ENCODE results near the gene MPP1. TPM values are rescaled to one million over a fixed set of nuclear protein-coding genes. Genes with fewer than 3 reads are reported as not detected.

Gene MPP1
- polyA plus RNA-seq, 1 of the 3 experiments (the other 2 are of a cell fraction) = 13.3 TPM

DNA sequence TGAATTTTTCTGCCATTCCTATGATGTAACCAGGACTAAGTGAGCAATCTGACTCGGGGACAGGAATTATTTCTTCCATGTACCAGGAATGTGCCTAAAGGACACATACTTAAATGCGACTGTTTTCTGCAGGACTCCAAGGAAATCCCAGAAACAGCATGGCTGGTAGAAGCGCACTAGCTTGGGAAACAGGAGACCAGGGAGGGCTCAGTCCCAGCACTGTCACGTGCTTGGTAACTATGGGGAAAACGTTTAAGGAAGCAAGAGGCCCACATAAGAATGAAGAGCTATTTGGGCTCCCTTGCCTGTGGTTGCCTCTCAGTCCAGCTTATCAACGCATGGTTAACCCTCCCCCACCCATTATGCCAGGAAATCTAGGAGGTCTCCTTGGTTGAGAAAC is 19.6 kb downstream of the MPP1 start:
- Histone ChIP-seq H2AFZ (ENCODE audit: low read depth) (no peak overlapping the region), H3K27ac (ENCODE audit: low read depth in 2 of 2, low read length in 1 of 2) (no peak overlapping the region), H3F3A (replicated peaks; ENCODE audit: insufficient read depth) (no peaks in the 10 kb centered on the region), H3K4me2 (no peak overlapping the region), H3K4me1 (ENCODE audit: control insufficient read depth in 1 of 2, insufficient read depth in 2 of 2, low read depth in 1 of 2, low read length in 1 of 2) (no peaks in the 10 kb centered on the region), H3K9me3 (no peaks in the 10 kb centered on the region), H3K79me2 (ENCODE audit: insufficient read depth) (no peaks in the 10 kb centered on the region), H3K27me3 (ENCODE audit: insufficient read depth) (no peaks in the 10 kb centered on the region), H3K4me3 (ENCODE audit: low read depth in 2 of 2, low read length in 1 of 2) (no peak overlapping the region), H3K9me2 (no peaks in the 10 kb centered on the region), H4K20me1 (ENCODE audit: insufficient read depth) (no peaks in the 10 kb centered on the region), H3K36me3 (replicated peaks in 1 of 2; ENCODE audit: control insufficient read depth in 1 of 2, insufficient read depth in 2 of 2, low read length in 1 of 2) (no peaks in the 10 kb centered on the region), H3K9ac (no peak overlapping the region)
- DNase-seq = no peak
- ChIA-PET POLR2A (no interaction called here), CTCF (interaction anchor here (1.6 kb wide), 1 partner anchor 37 kb away, joined by 5 read pairs; no protein-coding TSS in a partner anchor)
- 51% methylated on average over 6 of the region's 6 CpGs for WGBS (ENCODE audit: low lambda C conversion rate)
- no peak for TF ChIP-seq SMC3 (IDR thresholded peaks at IDR 0.05; ENCODE audit: low read depth, low read length)
- TF ChIP-seq, protein P1, sequence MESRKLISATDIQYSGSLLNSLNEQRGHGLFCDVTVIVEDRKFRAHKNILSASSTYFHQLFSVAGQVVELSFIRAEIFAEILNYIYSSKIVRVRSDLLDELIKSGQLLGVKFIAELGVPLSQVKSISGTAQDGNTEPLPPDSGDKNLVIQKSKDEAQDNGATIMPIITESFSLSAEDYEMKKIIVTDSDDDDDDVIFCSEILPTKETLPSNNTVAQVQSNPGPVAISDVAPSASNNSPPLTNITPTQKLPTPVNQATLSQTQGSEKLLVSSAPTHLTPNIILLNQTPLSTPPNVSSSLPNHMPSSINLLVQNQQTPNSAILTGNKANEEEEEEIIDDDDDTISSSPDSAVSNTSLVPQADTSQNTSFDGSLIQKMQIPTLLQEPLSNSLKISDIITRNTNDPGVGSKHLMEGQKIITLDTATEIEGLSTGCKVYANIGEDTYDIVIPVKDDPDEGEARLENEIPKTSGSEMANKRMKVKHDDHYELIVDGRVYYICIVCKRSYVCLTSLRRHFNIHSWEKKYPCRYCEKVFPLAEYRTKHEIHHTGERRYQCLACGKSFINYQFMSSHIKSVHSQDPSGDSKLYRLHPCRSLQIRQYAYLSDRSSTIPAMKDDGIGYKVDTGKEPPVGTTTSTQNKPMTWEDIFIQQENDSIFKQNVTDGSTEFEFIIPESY (IDR thresholded peaks at IDR 0.05; ENCODE audit: borderline replicate concordance, low read depth) = no peak
- TF ChIP-seq CHD2 (IDR thresholded peaks at IDR 0.05; ENCODE audit: low read length, partially characterized antibody) = no peak
- no peak for TF ChIP-seq RXRA (IDR thresholded peaks at IDR 0.05; ENCODE audit: borderline replicate concordance, low read depth)
- TF ChIP-seq GATA2 (CRISPR knock-in tag; IDR thresholded peaks at IDR 0.05) = no peak

DNA sequence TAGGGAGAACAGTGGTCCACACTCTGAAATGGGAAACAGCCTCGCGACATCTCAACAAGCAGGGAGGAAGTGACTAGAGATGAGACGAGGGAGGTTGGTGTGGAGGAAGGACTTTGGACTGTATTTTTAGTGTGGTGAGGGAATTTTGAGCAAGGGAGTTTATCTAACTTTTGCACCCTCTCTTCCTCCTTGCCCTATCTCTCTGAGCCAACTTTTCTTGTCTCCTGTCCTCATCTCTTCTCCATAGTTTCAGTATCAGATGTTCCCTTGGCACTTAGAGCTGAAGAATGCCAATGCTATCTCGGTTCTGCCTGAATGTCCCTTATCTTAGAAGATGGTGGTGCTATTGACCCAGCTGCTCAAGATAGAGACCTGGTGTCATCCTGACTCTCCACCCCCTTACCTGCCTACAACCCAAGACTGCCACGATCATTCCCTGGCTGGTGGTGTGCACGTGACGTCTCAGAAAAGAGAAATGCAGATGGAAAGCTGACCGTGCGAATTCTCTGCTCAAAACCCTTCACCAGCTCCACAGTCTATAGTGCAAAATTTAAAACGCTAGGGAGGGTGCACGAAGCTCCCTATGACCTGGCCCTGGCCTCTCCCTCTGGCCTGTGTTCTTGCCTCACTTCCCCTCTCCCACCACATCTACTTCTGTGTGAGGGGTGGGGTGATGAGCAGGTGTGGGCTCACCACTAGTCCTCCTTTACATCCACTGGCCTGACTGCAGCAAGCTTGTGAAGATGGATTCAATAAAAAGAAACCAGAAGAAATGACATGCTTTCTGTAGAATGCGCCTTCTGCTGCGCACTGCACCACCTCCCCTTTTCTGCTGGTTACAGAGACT is 20.9 kb downstream of the MPP1 start:
- Histone ChIP-seq H3K4me2 (no peak overlapping the region), H3K9me2 (no peaks in the 10 kb centered on the region), H4K20me1 (ENCODE audit: insufficient read depth) (no peaks in the 10 kb centered on the region), H2AFZ (ENCODE audit: low read depth) (no peak overlapping the region), H3K9ac (no peak overlapping the region), H3K36me3 (replicated peaks in 1 of 2; ENCODE audit: control insufficient read depth in 1 of 2, insufficient read depth in 2 of 2, low read length in 1 of 2) (no peaks in the 10 kb centered on the region), H3K79me2 (ENCODE audit: insufficient read depth) (no peaks in the 10 kb centered on the region), H3K27me3 (ENCODE audit: insufficient read depth) (no peaks in the 10 kb centered on the region), H3K4me1 (ENCODE audit: control insufficient read depth in 1 of 2, insufficient read depth in 2 of 2, low read depth in 1 of 2, low read length in 1 of 2) (no peaks in the 10 kb centered on the region), H3F3A (replicated peaks; ENCODE audit: insufficient read depth) (no peaks in the 10 kb centered on the region), H3K27ac (ENCODE audit: low read depth in 2 of 2, low read length in 1 of 2) (no peak overlapping the region), H3K4me3 (ENCODE audit: low read depth in 2 of 2, low read length in 1 of 2) (no peak overlapping the region), H3K9me3 (no peaks in the 10 kb centered on the region)
- CTCF ChIA-PET = no interaction called here
- TF ChIP-seq USF1 (IDR thresholded peaks at IDR 0.05; ENCODE audit: borderline replicate concordance, low read depth) (no peak), RAD21 (IDR thresholded peaks at IDR 0.05; ENCODE audit: low read length) (no peak), EZH2phosphoT487 (IDR thresholded peaks at IDR 0.05; ENCODE audit: borderline replicate concordance, low read depth) (no peak), MEF2A (IDR thresholded peaks at IDR 0.05; ENCODE audit: borderline replicate concordance, low read depth) (no peak), GABPA (IDR thresholded peaks at IDR 0.05; ENCODE audit: low read depth) (no peak), IRF3 (IDR thresholded peaks at IDR 0.05; ENCODE audit: low read depth, low read length) (no peak), TAF1 (IDR thresholded peaks at IDR 0.05; ENCODE audit: borderline replicate concordance, low read depth, low read length) (no peak), MAX (IDR thresholded peaks at IDR 0.05; ENCODE audit: low read depth) (no peak), NRF1 (IDR thresholded peaks at IDR 0.05; ENCODE audit: low read depth, low read length) (no peak), TEAD4 (IDR thresholded peaks at IDR 0.05; ENCODE audit: borderline replicate concordance, insufficient read depth) (no peak)
- TF ChIP-seq, protein P2, sequence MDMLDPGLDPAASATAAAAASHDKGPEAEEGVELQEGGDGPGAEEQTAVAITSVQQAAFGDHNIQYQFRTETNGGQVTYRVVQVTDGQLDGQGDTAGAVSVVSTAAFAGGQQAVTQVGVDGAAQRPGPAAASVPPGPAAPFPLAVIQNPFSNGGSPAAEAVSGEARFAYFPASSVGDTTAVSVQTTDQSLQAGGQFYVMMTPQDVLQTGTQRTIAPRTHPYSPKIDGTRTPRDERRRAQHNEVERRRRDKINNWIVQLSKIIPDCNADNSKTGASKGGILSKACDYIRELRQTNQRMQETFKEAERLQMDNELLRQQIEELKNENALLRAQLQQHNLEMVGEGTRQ (IDR thresholded peaks at IDR 0.05; ENCODE audit: borderline replicate concordance, low read depth, low read length) = no peak
- POLR2A ChIA-PET = no interaction called here
- 63% methylated on average over 13 of the region's 13 CpGs for WGBS (ENCODE audit: low lambda C conversion rate)
- DNase-seq = no peak

Measured in SK-N-SH (cell line).